GM18907 (cell line): ENCODE results near the gene APAF1.
"Not testable (repeated sequence)": the region's sequence is repeated elsewhere in the genome, so short reads cannot be mapped to it uniquely, and the experiment has no call there.

Experiments
- ATAC-seq: cut with Tn5 transposase; IDR thresholded peaks from one replicate; pipeline ENCODE4 v1.9.1; 2021; ENCODE audit warnings: mild to moderate bottlenecking, moderate library complexity; ENCODE audit not compliant: unreplicated experiment

The APAF1 gene

DNA sequence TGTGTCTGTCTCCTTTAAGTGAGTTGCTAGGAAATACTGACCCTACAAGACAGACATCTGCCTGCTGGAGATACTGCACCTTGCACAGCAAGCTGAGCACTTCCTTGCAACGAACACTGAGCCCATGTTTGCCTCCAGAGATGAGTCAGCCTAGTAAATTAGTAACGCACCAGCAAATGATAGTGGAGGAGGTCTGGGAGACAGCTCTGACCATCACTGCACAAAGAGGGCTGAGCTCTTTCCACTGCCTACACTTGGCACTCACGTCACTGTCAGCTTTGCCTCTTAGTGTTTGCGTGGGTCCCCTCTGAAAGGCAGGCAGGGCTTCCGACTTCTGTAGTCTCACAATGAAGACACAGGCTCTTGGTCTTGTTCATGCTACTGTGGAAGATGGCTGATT lies 109.0 kb downstream of the APAF1 start:
- peak; percentile 100 for ATAC-seq

DNA sequence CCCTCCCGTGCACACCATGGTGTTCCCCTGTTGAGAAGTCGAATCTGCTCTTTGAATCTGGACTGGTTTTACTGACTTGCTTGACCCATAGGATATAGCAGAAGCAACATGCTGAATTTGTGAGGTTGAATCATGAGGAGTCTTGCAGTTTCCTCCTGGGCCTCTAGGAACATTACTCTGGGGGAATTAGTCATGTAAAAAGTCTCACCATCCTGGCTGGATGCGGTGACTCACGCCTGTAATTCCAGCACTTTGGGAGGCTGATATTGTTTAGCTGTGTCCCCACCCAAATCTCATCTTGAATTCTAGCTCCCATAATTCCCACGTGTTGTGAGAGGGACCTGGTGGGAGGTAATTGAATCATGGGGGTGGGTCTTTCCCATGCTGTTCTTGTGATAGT lies 110.8 kb downstream of the APAF1 start:
- ATAC-seq, result not testable (repeated sequence)

GRCh38 chr12:98757455-98757854 lies 112.4 kb downstream of the APAF1 start:
- ATAC-seq, result no peak

GRCh38 chr12:98758331-98758730 lies 113.2 kb downstream of the APAF1 start:
- no peak for ATAC-seq

DNA sequence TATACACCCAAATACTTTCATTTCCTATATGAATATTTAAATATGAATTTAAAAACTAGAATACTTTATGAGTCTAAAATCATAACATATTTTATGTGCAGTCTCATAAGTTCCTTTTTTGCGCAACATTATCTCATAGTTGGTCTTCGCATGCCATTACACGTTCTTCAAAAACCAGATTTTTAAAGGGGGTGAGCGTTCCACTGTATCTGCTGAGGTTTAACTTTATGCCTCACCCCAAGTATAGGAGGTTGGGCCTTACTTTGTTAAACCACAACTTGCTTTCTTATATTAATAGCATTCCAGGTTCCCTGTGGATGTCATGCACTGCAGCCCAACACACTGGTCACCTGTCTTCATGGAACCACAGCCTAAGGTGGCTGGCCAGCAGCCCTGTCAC lies 118.6 kb downstream of the APAF1 start:
- ATAC-seq, result no peak

DNA sequence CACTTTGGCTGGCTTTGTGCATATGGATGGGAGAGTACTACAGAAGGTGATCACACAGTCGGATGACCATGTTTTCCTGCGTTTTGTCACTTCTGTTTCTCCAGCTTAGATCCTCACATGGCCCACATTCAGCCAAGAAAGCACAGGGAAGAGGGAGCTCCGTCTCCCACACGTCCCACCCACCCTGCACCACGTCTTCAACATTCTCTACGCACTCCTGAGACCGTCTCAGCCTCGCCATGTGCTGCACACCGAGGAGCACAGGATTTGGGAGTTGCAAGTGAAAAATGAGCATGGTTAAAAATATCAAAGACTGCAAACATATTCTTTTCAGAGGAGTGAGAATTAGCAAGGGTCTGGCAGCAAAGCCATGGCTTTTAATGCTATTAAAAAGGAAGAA lies 122.2 kb downstream of the APAF1 start:
- ATAC-seq, result no peak

- no peak for ATAC-seq
Measured at GRCh38 chr12:98769068-98769467, 124.0 kb downstream of the APAF1 start.

DNA sequence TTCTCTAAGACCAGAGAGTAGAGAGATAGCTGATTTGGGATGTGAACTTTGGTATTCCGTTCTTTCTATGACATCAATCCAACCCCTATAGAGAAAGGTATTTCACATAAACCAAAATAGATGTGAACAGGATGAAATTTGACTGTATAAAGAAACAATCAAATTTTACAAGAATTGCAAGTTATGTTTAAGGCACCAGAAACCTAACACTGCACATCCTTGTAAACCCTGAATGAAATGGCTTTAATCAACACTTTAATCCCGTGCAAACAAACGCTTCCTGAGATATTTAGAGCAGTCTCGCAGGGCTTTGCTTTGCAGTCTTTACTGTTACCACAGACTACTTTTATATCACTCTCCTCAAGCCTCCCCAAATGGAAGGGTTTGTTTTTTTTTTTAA lies 125.1 kb downstream of the APAF1 start:
- no peak for ATAC-seq

- ATAC-seq, result no peak
Measured at GRCh38 chr12:98771811-98772752, 127.0 kb downstream of the APAF1 start.

- no peak for ATAC-seq
Measured at GRCh38 chr12:98772818-98773217, 127.7 kb downstream of the APAF1 start.

GRCh38 chr12:98780261-98780660 lies 135.2 kb downstream of the APAF1 start:
- ATAC-seq, result no peak

DNA sequence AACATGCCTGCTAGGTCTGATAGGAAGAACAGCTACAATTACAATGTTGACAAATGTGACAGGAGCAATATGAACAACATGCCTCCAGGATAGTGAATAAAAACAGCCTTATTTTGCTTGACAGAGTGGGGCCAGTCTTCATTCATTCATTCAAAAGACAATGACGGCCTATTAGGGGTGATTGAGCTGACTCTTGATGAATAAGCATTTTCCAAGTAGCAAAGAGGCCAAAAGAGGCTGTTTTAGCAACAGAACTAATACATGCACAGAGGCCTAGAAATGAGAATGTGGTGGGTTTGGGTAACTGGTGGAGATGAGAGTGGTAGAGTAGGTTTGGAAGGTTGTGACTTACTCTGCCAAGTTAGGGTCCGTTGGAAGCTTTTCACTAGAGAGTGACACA lies 138.3 kb downstream of the APAF1 start:
- no peak for ATAC-seq
